ENCODE data around the gene IMPG2.

IMPG2 gene

GRCh38 chr3:101262393-101263240, 57.8 kb downstream of the IMPG2 start:
- DNase-seq (ENCODE audit: low read depth, low spot score): no peak
- POLR2A ChIA-PET: no interaction called here
- CTCF ChIA-PET: no interaction called here

GRCh38 chr3:101261506-101261905, 58.9 kb downstream of the IMPG2 start:
- DNase-seq (ENCODE audit: low read depth, low spot score): peak; percentile 55
- POLR2A ChIA-PET: interaction anchor here (0.6 kb wide), 1 partner anchor 25 kb away, joined by 3 read pairs; no protein-coding TSS in a partner anchor
- no peak for TF ChIP-seq CTCF (IDR thresholded peaks at IDR 0.05; ENCODE audit: insufficient read depth, low read length, missing control alignments)
- CTCF ChIA-PET: interaction anchor here (1.3 kb wide), 1 partner anchor 66 kb away, joined by 3 read pairs; no protein-coding TSS in a partner anchor
- H3K4me3 ChIP-seq (ENCODE audit: low read depth, low read length): no peak overlapping the region

More at GRCh38 chr3:101262393-101263240, 57.8 kb downstream of the IMPG2 start:
- TF ChIP-seq CTCF (IDR thresholded peaks at IDR 0.05; ENCODE audit: insufficient read depth, low read length, missing control alignments): no peak
- no peak overlapping the region for H3K4me3 ChIP-seq (ENCODE audit: low read depth, low read length)

- ChIA-PET POLR2A (no interaction called here), CTCF (no interaction called here)
- H3K4me3 ChIP-seq (ENCODE audit: low read depth, low read length): no peak overlapping the region
- DNase-seq (ENCODE audit: low read depth, low spot score): no peak
- TF ChIP-seq CTCF (IDR thresholded peaks at IDR 0.05; ENCODE audit: insufficient read depth, low read length, missing control alignments): no peak
Observed at GRCh38 chr3:101259485-101260341, 60.7 kb downstream of the IMPG2 start.

- ChIA-PET POLR2A (no interaction called here), CTCF (no interaction called here)
- no peak for TF ChIP-seq CTCF (IDR thresholded peaks at IDR 0.05; ENCODE audit: insufficient read depth, low read length, missing control alignments)
- DNase-seq (ENCODE audit: low read depth, low spot score): no peak
- H3K4me3 ChIP-seq (ENCODE audit: low read depth, low read length): no peak overlapping the region
Observed at GRCh38 chr3:101256511-101256910, 63.9 kb downstream of the IMPG2 start.

- ChIA-PET POLR2A (no interaction called here), CTCF (no interaction called here)
- H3K4me3 ChIP-seq (ENCODE audit: low read depth, low read length): no peak overlapping the region
- no peak for DNase-seq (ENCODE audit: low read depth, low spot score)
- TF ChIP-seq CTCF (IDR thresholded peaks at IDR 0.05; ENCODE audit: insufficient read depth, low read length, missing control alignments): no peak
Observed at GRCh38 chr3:101255441-101255840, 64.9 kb downstream of the IMPG2 start.

- no peak for DNase-seq (ENCODE audit: low read depth, low spot score)
- no peak overlapping the region for H3K4me3 ChIP-seq (ENCODE audit: low read depth, low read length)
- ChIA-PET CTCF (no interaction called here), POLR2A (no interaction called here)
- no peak for TF ChIP-seq CTCF (IDR thresholded peaks at IDR 0.05; ENCODE audit: insufficient read depth, low read length, missing control alignments)
Observed at GRCh38 chr3:101253396-101253795, 67.0 kb downstream of the IMPG2 start.
